Fibroblast of upper back skin (primary cell): ENCODE measurements around the gene SLC44A5.
"Not testable (repeated sequence)": the region's sequence is repeated elsewhere in the genome, so short reads cannot be mapped to it uniquely, and the experiment has no call there.

ENCODE experiments used
- DNase-seq: peaks from one replicate; pipeline ENCODE4 v3.0.0-alpha.2; 2013

The SLC44A5 gene

GRCh38 chr1:75444220-75444619 is 166.7 kb downstream of the SLC44A5 start:
- DNase-seq: no peak

DNA sequence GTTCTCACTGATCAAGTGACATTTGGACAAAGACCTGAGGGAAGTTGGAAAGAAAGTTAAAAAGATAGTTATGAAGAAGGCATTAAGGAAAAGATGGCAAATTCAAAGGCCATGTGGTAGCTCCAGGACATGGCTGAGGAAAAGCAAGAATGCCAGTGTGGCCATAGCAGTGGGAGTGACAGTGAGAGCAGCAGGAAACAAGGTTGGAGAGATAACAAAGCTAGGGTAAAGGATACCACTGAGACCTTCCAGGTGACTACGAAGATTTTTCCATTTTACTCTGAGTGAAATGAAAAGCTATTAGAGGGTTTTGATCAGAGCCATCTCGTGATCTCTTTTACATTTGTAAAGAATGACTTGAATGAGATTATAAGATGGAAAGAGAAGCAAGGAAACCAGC is 170.6 kb downstream of the SLC44A5 start:
- no peak for DNase-seq

GRCh38 chr1:75438355-75438754 is 172.6 kb downstream of the SLC44A5 start:
- no peak for DNase-seq

GRCh38 chr1:75431843-75432242 is 179.1 kb downstream of the SLC44A5 start:
- no peak for DNase-seq

DNA sequence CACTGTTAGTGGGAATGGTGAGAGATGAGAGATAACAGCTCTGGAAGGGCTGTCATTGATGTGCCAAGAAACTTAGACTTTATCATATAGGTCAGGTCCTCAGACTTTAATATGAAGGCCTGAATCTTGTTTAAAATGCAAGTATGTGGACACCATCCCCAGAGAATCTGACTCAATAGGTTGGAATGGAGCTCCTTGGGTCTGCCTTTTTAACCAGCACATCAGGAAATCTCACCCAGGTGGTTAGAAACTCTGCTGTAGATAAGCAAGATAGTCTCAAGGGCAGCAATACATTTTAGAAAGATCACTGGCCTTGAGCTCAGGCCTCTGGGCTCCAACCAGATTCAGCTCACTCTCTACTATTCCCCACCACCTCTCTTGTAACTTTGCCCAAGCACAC is 180.4 kb downstream of the SLC44A5 start:
- DNase-seq: no peak

DNA sequence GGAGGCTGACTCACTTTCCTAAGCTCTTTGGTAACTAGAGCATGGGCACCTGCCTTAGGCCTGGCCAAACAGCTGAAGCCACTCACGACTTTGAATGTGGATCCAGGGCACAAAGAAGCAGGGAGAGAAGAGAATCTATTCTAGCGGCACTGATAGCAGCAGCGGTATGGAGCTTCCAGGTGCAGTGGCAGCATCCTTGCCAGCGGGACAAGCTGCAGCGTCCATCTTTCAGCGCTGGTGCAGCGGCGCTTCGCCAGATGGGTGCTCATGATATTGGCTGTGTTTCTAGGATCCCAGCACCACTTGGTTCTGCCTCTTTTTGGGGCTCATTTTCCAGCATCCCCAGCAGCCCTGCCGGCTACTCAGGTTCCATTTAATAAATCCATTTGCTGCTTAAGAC is 184.2 kb downstream of the SLC44A5 start:
- DNase-seq: no peak

- DNase-seq: no peak
Measured at GRCh38 chr1:75425001-75425650, 185.8 kb downstream of the SLC44A5 start.

- no peak for DNase-seq
Measured at GRCh38 chr1:75423616-75424015, 187.3 kb downstream of the SLC44A5 start.

DNA sequence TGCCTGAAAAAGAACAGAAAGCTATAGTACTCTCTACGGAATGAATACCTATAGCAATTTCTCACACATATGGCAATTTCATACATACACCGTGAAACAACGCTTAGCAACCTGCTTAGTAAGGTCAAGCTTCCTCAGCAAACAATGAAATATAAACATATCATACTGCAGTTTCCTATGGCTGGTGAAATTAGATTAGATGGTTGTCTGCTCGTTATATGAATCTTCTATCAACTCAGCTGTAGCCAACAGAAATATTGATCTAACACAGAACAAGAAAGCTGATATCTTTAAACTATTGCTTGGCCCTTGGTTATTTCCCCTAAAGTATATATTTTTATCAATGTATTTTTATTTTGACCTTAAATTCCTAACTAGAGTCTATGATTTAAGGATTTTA is 187.8 kb downstream of the SLC44A5 start:
- DNase-seq: no peak

DNA sequence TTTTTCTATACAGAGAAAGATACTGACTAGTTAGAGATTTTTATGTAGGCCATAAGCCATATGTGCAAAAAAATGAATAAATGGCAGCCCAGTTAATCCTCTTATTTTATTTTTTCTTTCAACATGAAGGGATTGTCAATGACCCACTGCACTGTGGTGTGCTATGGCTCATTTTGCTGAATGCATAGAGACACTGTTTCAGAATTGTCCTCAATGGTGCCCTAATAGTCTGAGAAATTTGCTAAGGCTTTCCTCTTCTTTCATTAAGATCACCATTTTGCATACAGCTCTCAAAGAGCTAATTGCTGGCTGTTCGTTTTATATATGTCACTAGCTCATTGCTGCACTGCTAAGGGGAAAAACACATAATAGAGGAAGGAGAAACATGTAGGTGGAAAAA is 189.5 kb downstream of the SLC44A5 start:
- no peak for DNase-seq

DNA sequence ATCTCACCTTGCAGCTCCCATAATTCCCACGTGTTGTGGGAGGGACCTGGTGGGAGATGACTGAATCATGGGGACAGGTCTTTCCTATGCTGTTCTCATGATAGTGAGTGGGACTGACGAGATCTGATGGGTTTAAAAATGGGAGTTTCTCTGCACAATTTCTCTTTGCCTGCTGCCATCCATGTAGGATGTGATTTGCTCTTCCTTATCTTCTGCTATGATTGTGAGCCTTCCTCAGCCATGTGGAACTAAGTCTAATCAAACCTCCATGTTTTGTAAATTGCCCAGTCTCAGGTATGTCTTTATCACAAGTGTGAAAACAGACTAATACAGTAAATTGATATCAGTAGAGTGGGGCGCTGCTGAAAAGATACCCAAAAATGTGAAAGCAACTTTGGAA is 195.7 kb downstream of the SLC44A5 start:
- no peak for DNase-seq

DNA sequence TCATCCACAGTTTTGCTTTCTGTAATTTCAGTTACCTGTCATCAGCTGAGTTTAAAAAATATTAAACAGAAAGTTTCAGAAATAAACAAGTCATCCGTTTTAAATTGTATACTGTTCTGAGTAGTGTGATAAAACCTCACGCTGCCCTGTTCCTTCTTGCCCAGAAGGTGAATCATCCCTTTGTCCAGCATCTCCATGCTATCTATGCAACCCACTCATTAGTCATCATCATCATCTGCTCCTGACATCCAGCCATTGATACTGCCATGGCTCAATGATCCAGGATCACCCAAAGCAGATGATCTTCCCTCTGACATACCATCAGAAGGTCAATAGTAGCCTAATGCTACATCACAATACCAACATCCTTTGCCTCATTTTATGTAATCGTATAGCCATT is 198.3 kb downstream of the SLC44A5 start:
- no peak for DNase-seq

DNA sequence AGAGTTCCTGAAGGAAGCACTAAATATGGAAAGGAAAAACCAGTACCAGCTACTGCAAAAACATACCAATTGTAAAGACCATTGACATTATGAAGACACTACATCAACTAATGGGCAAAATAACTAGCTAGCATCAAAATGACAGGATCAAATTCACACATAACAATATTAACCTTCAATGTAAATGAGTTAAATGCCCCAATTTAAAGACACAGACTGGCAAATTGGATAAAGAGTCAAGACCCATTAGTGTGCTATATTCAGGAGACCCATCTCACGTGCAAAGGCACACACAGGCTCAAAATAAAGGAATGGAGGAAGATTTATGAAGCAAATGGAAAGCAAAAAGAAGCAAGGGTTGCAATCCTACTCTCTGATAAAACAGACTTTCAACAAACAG is 206.2 kb downstream of the SLC44A5 start:
- DNase-seq: not testable (repeated sequence)

DNA sequence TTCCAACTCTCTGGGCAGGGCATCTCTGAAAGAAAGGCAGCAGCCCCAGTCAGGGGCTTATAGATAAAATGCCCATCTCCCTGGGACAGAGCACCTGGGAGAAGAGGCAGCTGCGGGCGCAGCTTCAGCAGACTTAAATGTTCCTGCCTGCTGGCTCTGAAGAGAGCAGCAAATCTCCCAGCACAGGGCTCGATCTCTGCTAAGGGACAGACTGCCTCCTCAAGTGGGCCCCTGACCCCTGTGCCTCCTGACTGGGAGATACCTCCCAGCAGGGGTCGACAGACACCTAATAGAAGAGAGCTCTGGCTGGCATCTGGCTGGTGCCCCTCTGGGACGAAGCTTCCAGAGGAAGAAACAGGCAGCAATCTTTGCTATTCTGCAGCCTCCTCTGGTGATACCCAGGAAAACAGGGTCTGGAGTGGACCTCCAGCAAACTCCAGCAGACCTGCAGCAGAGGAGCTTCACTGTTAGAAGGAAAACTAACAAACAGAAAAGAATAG is 207.7 kb downstream of the SLC44A5 start:
- not testable (repeated sequence) for DNase-seq

GRCh38 chr1:75400716-75401115 is 210.2 kb downstream of the SLC44A5 start:
- no peak for DNase-seq

GRCh38 chr1:75396745-75397144 is 214.2 kb downstream of the SLC44A5 start:
- DNase-seq: no peak

DNA sequence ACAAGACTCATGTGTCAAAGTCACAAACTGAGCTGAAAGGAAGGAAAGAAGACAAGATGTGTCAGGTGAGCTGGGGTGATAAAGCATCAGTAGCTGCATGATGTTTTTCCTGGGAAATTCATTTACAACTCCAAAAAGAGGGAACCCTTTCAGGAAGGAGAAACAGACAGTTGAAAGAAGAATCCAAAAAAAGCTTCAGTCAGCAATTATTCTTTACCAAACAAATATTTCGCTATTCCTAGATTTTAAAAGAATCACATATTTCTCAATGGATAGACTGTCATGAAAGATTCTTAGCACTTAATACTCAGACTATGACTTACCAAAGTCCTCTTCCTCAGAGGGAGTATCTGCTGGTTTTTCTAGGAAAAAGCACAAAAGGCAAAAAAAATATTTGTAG is 214.7 kb downstream of the SLC44A5 start:
- no peak for DNase-seq

DNA sequence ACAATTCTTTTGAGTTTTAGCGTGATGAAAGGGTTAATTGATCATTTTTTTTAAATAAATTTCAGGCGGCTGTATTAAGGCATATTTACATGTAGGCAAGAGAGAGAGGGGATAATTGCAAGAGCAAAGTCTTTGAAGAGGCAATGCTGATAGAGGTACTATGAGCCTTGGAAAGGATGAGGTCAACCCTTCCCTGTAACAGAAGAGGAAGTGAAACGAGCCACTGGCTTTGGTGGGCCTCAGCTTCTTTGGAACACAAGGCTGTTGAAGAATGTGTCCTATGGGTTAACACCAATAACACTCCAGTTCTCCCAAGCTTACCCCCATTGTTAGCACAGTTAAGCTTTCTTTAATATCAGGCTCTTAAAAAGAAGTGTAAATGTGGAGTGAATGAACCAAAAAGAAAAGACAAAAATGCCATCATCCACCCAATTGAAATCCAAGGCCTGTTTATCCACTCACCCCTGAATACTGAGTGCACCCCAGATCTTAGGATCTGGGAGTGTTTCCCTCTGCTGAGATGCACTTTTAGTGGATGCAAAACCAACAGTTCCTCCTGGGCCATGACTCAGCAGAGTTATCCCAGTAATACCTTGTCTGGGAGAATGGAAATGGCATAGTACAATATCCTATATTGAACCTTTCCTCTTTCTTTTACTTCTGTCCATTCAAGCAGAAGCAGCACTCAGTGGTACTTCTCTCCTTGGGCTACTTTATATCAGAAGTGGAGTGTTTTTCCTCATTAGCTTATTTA is 216.4 kb downstream of the SLC44A5 start:
- no peak for DNase-seq

DNA sequence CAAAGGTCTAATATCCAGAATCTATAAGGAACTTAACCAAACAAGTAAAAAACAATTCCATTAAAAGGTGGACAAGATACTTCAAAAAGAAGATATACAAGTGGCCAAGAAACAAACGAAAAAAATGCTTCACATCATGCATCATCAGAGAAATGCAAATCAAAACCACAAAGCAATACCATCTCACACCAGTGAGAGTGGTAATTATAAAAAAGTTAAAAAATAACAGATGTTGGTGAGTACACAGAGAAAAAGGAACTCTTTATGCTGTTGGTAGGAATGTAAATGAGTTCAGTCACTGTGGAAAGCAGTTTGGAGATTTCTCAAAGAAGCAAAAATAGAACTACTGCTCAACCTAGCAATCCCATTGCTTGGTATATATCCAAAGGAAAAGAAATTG is 218.6 kb downstream of the SLC44A5 start:
- DNase-seq: no peak

- not testable (repeated sequence) for DNase-seq
Measured at GRCh38 chr1:75375476-75376447, 235.2 kb downstream of the SLC44A5 start.

DNA sequence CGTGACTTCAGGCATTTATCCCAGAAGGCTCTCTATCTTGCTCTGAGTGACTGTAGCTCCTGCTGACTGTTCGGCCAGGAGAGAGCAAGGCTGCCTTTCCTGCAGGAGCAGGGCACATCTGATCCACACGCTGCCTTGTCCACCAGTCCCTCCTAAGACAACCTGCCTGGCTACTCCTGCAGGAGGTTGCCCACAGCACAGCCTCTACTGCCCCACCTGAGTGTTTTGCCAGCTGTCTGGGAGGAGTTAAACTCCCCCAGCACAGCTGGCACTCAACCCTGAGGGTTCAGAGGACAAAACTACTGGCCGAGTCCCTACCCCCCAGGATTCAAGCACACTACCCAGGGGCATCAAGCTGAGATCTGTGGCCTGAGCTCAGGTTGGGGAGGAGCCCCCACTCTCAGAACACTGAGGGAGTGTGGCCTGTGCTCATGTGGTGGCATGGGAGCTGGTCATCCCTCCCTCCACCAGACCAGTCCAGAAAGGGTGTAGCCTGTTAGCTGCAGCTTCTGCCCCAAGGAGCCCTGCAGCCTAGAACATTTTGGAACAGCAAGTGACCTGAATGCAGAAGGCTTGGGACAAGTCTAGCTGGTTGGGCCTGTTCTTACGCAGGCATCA is 237.3 kb downstream of the SLC44A5 start:
- DNase-seq: no peak

DNA sequence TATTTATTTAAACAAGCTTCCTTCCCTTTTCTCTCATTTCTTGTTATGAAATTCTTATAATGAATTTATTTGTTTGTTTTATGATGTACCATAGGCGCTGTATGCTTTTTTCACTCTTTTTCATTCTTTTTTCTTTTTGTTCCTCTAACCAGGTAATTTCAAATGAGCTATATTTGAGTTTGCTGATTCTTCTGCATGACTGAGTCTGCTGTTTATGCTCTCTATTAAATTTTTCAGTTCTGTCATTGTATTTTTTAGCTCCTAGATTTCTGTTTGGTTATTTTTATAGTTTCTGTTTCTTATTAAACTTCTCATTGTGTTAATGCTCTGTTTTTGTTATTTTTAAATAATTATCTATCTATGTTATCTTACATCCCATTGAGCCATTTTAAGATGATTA is 244.3 kb downstream of the SLC44A5 start:
- no peak for DNase-seq

DNA sequence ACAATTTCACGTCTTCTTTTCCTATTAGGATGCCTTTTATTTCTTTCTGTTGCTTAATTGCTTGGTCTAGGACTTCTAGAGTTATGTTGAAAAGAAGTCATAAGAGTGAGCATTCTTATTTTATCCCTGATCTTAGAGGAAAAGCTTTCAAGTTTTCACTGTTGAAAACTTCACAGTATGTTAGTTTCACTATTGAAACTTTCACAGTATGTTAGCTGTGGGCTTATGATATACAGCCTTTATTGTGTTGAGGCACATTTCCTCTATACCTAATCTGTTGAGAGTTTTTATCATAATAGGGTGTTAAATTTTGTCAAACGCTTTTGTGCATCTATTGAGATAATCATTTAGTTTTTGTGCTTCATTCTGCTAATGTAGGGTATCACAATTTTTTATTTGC is 249.7 kb downstream of the SLC44A5 start:
- no peak for DNase-seq
